ENCODE measurements around the gene NOL9.

NOL9 gene

DNA sequence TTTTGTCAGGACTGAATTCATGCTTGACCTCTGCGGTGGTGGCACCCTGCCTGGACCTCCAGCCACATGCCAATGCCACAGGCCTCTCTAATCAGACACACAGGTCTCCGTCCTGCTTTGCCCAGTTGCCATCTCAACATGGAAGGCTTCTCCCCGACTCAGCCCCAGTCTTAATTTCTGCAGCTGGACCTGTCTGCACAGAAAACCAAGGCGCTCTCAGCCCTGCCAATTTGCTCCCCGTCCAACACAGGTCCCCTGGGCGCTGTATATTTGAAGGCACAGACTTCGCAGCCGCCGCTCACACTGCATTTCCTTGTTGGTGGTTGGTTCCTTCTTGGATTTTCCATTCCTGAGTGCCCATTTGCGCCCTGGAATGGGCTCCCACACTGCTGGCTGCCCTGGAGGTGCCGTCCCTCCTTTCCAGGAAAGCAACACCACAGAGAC, 34.8 kb downstream of the NOL9 start:
- DNase-seq: no peak

DNA sequence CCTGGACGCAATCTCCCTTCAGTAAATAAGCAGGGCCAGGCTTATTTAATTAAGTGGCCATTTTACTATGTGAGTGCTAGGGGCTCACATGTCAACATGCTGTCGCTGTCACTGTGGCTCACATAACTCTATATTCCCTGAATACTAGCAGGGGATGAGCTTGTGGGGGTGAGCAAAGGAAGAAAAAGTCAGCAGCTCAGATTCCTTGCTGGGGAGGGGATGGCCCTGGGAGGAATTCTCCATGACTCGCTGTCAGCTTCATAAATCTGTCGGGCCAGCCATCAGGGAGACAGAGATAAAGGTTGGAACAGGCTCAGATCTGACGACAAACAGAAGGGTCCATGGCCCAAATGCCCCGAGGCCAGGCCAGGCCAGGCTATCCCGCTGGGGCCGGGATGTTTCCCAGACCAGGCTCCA, 36.9 kb downstream of the NOL9 start:
- DNase-seq: no peak

DNA sequence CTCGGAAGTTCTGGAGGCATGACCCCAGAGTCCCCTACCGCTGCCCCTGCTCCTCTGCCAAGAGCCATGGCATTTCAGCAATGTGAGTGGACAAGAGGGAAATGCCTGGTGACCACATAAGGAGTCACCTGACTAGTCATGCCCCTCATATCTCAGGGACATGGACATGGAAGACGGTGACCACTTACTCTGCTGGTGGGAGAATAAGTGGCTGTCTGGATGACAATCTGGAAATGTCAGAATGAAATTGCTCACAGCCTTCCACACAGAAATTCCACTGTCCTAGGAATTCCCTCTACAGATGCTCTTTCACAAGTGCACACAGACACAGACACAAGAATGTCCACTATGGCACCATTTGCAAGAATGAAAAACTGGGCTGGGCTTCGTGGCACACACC, 38.5 kb downstream of the NOL9 start:
- no peak for DNase-seq

DNA sequence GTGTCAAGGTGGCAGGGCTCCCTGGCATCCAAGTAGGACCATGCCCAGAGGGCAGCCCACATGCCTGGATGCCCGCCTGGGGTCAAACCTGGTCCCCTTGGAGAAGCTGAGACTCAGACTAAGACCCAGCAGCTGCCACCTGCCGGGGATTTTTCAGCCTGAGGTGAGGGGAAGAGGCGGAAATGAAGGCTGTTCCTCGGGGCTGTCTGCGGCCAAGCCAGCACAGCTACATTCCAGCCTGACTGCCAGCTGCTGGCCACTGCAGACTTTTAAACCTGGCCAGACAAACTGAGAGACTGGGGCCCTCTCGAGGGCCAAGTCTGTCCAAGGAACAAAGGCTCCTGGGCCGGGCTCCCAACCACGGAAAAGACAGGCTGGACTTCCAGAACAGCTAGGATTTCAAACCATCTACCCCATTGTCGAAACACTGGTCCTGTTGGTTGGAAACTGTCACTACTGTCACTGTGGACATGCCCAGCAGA, 41.0 kb downstream of the NOL9 start:
- no peak for DNase-seq

DNA sequence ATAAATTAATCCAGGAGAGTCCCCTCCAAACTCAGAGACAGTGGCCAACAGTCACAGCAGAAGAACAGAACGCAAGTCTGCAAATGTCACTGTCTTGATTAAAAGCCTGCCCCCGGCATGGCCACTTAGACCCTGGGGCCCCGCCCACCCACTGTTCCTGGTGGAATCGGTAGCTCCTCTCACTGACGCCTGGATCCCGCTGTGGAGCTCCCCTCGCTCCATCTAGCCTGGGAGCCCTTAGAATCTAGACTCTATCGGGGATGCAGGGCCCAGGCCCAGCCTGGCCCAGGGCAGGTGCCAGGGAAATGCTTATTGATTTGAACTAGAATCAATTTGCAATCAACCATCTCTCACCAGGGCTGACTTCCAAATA, 41.4 kb downstream of the NOL9 start:
- no peak for DNase-seq

DNA sequence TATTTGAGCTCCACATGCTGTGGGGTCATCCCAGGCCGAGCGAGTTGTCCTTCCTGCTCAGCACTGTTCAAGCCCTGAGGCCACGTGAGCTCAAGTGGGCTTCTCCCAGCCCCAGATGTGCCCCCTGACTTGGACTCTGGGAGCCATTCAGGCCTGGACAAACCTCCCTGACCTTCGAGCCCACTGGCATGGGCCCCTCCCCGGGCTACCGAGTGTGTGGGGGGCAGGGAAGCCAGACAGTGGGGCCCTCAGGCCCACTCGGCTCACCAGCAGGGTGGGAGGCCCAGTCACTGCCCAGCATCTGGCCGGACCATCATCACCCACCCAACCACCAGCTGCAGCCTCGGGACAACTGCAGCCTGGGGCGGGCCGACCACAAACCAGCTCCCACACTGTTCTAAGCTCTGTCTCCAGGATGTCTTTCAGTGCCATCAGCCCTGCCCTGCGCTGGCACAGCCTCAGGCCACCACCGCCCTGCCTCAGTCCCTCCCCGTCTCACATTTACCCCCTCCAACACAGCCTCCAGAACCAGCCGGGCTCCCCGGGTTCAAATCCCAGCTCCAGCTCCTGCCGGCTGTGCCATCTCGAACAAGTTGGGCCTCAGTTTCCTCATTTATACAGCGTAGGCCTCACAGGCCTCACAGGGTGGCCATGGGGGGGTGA, 41.9 kb downstream of the NOL9 start:
- DNase-seq: no peak

DNA sequence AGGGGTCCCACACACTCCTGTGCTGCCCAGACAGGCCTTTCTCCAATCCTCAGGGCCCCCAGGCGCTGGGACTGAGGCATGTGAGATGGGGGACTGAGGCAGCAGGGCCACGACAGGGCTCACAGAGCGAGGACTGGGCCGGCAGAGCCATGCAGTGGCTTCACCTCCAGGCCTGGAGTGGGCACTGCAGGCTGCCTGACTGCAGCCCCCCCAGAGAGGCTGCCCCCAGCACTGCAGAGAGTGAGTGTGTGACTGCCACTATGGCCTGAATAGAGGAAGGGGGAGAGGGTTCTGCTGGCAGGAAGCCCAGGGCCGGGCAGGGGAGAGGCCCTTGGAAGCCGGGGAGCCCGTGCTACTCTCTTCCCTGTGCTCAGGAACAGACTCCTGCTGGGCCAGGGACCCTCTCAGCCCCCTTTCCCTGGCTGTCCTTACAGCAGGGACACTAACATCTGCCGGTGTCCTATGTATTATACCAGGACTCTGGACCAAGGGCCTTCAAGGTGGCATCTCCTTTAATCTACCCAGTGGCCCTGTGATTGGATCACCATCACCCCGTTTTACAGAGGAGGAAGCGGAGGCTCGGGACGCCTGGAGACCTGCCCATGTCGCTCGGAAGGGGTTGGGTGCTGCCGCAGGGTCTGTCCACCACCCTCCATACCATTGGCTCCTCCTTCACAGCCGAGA, 42.6 kb downstream of the NOL9 start:
- DNase-seq: no peak

DNA sequence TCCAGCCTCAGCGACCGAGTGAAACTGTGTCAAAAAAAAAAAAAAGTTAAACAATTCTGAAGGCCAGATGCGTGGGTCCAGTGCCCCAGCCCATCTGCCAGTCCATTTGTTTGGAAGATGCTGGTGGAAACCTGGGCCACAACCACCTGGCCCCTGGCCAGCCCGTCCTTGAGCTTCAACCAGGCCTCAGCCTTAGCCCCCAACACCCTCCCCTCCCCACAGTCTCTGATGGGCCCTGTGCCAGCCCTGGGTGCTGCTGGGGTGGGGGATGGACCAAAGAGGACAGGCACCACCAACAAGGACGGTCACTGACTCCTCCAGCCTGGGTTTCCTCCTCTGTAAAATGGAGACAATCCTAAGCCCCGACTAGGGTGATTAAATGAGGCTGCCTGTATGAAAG, 43.3 kb downstream of the NOL9 start:
- DNase-seq: no peak

DNA sequence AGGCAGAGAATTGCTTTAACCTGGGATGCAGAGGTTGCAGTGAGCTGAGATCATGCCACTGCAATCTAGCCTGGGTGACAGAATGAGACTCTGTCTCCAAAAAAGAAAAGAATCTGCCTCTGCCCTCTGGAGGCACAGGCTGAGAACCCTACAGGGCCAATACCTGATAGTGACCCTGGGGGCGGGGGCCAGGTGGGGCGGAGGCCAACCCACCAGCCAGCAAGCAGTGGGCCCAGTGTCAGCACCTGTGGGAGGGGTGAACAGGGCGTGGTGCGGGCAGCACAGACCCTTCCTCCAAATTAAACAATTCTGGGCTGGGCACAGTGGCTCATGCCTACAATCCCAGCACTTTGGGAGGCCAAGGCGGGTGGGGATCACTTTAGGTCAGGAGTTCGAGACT, 43.8 kb downstream of the NOL9 start:
- no peak for DNase-seq

DNA sequence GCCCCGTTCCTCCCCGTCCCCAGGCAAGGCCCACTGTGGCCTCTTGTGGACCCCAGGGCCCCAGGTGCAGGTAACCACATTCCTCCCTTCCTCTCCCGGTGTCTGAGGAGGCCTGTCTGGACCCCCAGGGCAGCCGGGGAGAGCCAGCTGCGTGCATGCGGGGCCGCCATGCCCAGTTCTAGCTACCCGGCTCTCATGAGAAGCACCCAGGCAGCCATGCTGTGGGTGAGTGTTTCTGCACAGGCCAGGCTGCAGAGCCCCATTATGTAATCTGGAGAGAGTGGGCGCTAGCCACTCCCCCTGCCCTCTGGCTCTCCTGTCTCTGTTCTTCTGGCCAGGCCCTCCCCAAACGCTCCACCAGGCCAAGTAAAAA, 44.4 kb downstream of the NOL9 start:
- DNase-seq: no peak

DNA sequence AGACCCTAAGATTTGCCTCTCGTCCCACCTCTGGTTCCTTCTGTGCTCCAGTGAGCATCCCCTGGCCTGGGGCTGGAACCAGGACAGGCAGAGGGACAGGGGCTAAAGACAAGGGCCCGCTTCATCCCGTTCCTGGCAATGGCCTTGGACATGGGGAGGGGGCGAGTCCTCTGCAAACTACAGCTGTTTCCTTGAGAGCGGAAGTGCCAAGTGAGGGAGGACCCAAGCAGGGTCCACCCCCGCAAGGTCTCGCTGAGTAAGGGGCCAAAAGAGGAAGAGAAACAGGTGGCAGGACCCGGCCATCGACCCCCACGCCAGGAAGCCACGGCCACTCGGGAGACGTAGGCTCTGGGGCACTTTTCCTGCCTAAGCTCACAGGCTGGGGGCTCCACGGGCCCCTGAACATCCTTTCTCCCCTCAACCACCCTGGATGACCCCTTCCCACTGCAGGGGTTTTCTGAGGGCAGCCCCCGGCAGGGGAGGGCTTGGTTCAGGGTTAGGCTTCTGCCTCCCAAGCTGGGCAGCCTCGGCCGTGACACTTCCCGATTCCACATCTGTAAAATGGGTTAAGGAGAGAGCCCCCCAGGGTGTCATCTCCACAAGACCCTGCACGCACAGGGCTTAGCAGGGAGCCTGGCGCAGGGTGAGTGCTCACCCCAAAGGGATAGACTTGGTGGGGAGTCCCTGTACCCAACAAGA, 44.9 kb downstream of the NOL9 start:
- DNase-seq: no peak

DNA sequence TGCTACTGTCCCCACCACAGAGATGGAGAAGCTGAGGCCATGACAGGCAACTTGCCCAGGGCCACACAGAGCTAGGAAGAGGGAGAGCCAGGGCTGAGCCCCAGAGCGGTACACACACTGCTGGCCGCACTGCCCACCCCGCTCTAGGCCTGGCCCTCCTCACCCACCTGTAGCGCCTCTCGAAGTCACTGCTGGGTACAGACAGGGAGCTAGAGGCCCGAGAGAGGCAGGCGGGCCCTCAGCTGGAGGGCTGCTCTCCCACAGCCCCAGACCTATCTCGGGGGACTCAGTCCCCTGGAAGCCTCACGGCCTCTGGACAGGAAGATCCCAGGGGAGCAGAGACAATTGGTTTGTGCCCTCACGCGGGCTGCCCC, 45.5 kb downstream of the NOL9 start:
- DNase-seq: no peak

DNA sequence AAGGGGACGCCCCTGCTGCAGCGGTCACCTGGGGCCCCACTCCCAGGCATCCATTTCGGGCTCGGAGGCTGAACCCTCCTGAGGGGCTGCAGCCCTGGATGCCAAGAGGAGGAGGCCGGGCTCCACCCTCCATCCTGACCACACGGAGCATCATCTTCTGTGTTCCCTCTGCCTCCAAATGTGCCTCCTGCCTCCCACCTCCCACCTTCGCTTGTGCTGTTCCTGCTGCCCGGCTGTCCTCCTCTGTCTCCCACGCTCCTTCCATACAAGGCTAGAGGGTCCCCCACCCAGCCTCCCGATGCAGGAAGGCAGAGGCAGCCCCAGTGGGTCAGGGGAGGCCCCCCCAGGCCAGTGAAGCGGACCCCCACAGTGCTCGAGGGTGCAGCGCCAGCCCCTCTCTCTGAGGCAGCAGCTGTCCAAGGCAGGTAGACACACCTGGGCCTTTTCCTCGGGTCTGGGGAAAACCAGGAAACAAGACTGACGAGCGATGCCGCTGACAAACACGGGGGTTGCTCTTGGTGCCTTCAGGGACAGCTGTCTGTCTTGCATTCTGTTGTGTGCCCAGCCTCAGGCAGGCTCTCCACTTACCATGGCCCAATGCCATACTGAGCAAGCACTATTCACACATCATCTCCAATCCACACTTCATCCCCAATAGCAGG, 46.0 kb downstream of the NOL9 start:
- DNase-seq: no peak

DNA sequence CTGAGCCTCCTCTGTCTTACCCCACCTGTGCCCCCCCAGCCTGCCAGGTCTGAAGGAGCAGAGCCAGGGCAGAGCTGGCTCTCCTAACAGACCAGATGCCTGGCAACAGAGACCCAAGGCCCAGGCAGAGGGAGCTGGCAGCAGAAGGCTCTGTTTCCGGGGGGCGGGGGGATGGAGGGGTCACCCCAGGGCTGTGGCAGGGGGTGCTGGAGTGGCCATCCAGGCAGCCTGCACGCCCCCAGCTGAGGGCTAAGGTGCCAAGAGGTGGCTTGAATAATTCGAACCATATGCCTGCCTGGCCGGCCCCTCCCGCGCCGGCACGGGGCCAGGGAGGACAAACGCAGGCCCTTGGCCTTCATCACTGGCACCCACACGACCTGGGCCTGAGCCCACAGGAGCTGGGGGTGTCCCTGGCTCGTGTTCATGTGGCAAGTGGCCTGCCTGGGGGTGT, 46.8 kb downstream of the NOL9 start:
- DNase-seq: no peak

DNA sequence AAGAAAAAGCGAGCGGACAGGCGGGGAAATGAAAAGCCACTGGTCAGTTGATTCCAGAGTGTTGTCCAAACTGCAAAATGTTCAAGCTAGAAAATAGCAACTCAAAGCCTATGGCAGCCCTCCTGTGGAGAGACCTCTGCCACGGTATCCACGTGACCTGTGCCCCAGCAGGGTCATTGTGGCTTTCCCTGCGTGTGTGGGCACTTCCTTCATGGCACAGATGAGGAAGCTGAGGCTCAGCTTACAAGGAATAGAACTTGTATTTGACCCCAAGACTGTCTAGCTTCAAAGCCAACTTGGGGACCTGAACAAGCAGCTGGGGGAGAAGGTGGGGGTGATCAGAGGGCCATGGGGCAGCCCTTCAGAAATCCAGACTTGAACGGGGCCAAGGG, 47.3 kb downstream of the NOL9 start:
- DNase-seq: no peak

DNA sequence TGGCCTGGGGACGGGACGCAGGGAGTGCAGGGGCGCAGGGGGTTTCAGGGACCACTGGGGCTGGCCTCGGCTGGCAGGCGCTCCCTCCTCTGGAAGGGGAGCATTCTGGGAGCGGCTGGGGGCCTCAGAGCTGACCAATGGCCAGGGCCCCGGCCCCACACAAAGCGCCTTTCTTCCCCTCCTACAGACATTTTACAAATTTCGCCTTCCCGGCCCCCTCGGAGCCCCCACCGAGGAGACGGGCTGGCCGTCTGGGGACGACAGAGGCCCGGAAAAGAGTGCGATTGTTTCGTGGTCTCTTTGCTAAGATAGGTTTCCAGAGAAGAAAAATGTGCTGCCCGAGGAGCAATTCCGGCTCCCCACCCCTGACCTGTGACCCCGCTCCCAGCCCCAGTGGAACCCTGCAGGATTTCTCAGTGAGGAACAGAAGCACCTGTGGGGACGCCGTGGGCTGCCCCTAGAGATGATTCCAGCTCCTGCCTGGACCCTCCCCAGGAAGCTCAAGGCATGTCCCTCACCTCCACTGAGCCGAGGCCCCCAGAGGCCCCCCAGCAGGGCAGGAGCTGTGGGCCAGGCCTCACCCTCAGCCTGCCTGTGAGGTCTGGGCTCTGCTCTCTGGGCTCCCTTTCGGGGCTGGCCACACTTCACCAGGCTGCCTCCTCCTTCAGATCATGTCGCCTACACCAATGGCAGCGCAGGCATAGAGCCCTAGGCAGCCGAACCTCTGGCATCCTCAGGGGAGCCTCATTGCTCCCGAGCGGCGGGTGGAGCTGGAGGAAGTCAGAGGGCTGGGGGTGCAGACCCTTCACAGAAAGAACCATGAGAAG, 47.9 kb downstream of the NOL9 start:
- no peak for DNase-seq

DNA sequence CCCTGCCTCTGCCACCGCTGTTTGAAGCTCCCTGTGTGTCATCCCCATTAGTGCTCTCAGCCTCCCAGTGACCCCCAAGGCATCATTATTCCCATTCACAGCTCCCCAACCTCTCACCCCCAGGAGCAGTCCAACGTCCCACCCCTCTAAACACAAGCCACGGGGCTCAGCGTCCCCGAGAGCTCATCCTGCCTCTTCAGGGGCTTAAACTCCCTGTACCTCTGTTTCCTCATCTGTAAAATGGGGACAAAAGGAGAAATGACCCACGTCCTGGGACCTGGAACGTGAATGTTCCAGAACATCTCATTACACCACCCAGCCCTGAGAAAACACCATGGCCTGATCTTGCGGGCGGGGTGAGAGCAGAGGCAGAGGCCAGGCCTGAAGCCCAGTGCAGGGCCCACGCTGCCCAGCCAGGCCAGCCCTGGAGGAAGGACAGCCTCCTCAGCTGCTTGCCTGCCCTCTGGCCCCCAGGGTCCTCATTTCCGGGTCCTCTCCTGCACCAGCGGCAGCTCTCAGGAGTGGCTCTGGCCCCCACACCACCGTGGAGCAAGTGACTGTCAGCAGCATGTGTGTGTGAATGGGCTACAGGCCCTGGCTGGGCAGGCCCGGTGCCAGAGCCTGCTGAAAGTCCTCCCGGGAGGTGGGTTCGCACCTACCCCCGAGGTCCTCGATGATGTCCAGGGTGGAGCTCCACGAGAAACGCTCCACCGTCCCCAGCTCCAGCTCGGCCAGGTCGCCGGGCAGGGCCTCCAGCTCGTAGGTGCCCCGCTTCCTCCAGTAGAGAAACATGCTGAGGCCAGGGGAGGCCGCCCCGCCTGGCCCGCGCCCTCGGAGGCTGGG, 48.7 kb downstream of the NOL9 start:
- no peak for DNase-seq

DNA sequence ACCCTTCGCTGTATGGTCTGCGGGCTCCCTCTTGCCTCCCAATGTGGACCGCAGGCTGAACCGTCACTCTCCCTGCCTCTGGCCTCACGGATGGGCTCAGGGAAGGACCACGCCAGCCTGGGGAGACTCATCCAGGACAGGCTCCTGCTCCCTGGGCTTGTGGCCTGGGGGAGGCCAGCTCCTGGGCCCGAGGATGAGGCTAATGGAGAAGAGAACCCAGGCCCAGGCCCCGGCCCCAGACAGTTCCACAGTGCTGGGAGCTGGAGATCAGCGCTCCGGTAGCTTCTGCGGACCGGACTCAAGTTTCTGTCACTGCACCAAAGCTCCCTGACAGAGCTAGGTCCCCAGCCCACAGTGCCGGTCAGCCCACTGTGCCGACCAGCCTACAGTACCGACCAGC, 49.4 kb downstream of the NOL9 start:
- no peak for DNase-seq

DNA sequence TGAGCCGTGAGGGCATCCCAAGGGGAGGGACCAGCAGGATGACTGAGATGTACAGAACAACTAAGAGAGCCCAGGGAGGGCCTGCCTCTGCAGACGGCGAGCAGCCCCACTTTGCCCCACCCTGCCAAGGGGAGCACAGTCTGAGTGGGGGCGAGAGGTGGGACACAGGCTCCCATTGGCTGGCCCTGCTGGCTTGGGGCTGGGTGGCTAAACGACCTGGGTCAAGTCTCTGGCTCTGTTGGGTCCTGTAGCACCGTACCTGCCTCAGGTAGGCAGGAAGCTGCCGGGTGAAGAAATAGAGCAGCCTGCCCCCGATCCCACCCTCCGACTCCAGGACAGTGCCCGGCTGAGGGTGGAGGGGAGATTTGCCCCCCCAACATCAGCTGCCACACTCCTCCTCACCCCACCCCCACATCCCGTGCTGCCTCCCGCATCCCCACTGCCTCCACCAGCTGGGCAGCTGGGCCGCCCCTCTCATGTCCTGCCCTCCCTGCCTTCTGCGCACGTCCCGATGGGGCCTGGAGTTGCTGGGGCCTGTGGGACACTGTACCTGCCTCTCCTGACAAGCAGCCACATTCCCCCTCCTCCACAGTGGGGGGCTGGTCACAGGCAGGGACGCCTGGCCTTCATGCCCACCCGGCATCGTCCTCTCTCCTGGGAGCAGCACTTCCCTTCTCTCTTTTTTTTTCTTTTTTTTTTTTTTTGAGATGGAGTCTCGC, 50.3 kb downstream of the NOL9 start:
- no peak for DNase-seq

DNA sequence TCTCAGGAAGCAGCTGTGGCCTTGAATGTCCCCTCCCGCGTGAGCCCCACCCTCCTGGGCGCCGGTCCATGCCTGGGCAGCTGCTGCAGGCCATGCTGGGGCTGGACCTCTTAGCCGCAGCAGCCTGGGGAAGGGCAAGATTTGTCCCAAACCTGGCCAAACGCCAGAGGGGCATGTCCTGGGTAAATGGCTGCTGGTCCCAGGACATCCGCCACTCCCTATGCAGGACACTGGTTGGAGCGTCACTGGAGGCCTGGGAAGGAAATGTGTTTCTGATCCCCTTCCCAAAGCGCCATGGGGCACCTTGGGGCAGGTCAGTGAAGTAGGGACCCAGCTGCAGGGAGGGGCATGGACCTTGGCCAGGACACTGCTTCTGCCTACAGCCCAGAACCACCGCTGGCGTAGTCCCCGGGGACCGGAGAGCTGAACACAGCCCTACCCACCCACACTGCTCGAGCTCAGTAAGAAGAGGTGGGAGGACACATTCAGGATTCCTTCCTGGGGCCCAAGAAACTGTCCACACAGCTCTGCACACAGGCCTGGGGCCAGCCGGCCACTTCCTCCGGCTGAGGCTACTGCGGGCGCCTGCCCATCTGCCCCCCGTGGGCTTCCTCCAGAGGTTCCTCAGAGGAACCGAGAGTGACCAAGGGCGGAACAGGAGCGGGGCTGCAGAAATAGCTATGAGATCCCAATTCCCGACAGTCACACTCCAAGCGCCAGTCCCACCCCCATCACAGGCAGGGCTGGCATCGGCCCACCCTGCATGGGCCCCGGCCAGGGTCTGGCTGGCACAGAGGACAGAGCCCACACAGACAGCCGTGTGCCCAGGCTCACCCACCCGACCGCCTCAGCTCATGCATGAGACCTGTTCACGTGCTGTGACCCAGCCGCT, 52.1 kb downstream of the NOL9 start:
- no peak for DNase-seq
